ENCODE results near the gene JAML.

The JAML gene

GRCh38 chr11:118163494-118163893, 61.3 kb downstream of the JAML start:
- TF ChIP-seq, protein P1, sequence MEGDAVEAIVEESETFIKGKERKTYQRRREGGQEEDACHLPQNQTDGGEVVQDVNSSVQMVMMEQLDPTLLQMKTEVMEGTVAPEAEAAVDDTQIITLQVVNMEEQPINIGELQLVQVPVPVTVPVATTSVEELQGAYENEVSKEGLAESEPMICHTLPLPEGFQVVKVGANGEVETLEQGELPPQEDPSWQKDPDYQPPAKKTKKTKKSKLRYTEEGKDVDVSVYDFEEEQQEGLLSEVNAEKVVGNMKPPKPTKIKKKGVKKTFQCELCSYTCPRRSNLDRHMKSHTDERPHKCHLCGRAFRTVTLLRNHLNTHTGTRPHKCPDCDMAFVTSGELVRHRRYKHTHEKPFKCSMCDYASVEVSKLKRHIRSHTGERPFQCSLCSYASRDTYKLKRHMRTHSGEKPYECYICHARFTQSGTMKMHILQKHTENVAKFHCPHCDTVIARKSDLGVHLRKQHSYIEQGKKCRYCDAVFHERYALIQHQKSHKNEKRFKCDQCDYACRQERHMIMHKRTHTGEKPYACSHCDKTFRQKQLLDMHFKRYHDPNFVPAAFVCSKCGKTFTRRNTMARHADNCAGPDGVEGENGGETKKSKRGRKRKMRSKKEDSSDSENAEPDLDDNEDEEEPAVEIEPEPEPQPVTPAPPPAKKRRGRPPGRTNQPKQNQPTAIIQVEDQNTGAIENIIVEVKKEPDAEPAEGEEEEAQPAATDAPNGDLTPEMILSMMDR (conservative IDR thresholded peaks at IDR 0.05; ENCODE audit: low read depth, low read length): no peak
- no peak for DNase-seq (ENCODE audit: low read depth)

DNA sequence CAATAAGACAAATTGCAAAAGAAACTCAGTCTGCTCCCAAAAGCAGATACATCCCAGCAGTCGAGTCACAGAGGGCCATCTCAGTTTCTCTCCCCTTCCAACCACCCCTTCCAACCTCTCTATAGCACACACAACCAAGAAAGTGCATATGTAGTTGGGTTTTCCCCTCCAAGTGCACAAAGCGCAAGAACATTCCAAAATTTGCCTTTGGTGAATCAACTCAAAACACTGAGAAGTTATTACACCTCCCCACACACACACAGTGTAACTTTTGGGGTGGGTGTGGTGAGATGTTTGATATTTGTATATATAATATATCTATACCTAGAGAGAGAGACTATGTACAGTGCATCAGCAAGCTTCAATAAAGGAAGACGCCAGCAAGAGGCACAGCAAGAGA, 62.0 kb downstream of the JAML start:
- TF ChIP-seq, protein P1 (conservative IDR thresholded peaks at IDR 0.05; ENCODE audit: low read depth, low read length): no peak
- no peak for DNase-seq (ENCODE audit: low read depth)
- no peak overlapping the region for H3K4me3 ChIP-seq (ENCODE audit: low read depth, low read length)

More at GRCh38 chr11:118163494-118163893, 61.3 kb downstream of the JAML start:
- H3K4me3 ChIP-seq (ENCODE audit: low read depth, low read length): no peak overlapping the region

- DNase-seq (ENCODE audit: low read depth): no peak
- H3K4me3 ChIP-seq (ENCODE audit: low read depth, low read length): no peak overlapping the region
- TF ChIP-seq, protein P1 (conservative IDR thresholded peaks at IDR 0.05; ENCODE audit: low read depth, low read length): no peak
These were observed 63.0 kb downstream of the JAML start for GRCh38 chr11:118161786-118162185.

- TF ChIP-seq, protein P1 (conservative IDR thresholded peaks at IDR 0.05; ENCODE audit: low read depth, low read length): no peak
- no peak for DNase-seq (ENCODE audit: low read depth)
- H3K4me3 ChIP-seq (ENCODE audit: low read depth, low read length): no peak overlapping the region
These were observed 67.5 kb downstream of the JAML start for GRCh38 chr11:118157186-118157895.

GRCh38 chr11:118156531-118157185, 68.2 kb downstream of the JAML start:
- H3K4me3 ChIP-seq (ENCODE audit: low read depth, low read length): no peak overlapping the region
- TF ChIP-seq, protein P1 (conservative IDR thresholded peaks at IDR 0.05; ENCODE audit: low read depth, low read length): no peak
- no peak for DNase-seq (ENCODE audit: low read depth)

GRCh38 chr11:118155776-118156530, 68.9 kb downstream of the JAML start:
- no peak overlapping the region for H3K4me3 ChIP-seq (ENCODE audit: low read depth, low read length)
- no peak for DNase-seq (ENCODE audit: low read depth)
- TF ChIP-seq, protein P1 (conservative IDR thresholded peaks at IDR 0.05; ENCODE audit: low read depth, low read length): no peak
